Measurements from ENCODE around the gene PTCD2.
A peak's percentile ranks its signal among the peaks of the same experiment; 100 is the strongest.

PTCD2 gene, protein sequence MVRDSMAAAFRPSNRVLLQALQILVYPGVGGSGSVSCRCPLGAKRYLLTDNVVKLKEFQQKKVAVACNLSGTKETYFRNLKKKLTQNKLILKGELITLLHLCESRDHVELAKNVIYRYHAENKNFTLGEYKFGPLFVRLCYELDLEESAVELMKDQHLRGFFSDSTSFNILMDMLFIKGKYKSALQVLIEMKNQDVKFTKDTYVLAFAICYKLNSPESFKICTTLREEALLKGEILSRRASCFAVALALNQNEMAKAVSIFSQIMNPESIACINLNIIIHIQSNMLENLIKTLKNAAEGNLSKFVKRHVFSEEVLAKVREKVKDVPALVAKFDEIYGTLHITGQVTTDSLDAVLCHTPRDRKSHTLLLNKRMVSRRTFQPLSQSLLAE

DNA sequence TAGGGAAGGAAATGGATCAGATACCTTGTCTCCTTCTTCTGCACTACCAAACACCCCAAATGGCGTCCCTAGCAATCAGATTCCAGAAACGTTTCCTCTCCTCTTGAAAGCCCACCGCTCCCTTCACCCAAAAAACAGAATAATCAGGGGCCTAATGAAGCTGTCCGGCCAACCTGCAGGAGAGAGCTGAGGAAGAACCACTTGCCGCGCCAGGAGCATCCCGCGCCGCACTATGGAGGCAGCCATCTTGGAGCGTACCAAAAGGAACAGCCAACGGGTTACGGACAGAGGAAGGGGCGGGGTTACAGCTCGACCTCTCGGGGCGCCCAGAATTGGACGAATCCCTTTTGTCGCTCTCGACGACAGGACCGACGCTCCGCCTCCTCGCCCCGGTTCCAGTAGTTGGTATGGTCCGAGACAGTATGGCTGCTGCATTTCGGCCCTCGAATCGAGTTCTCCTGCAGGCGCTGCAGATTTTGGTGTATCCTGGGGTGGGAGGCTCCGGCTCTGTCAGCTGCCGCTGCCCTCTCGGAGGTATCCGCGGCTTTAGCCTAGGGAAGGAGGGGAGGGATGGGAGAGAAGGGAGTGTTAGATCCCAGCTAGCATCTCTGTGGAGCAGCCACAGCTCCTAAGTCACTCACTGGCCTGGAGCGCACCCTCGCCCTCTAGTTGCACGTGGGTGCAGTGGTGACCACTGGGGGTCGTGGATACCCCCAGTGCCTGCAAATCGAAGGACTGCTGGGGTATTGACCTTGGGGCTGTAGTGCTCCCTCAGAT is at the start of gene PTCD2, which contains the start of gene MRPS27:
Gene PTCD2 (plus strand): TSS at position 398 of the 777 bp plus-strand sequence. CDS start 10 bp downstream, at position 408.
Gene MRPS27 (minus strand): TSS at position 265 of the 777 bp plus-strand sequence. CDS start 19 bp downstream, at position 246.
- DNase-seq (ENCODE audit: low read depth, low spot score) = peak; percentile 96
- H3K27ac ChIP-seq = peak within 1 kb of the TSS; percentile 53

DNA sequence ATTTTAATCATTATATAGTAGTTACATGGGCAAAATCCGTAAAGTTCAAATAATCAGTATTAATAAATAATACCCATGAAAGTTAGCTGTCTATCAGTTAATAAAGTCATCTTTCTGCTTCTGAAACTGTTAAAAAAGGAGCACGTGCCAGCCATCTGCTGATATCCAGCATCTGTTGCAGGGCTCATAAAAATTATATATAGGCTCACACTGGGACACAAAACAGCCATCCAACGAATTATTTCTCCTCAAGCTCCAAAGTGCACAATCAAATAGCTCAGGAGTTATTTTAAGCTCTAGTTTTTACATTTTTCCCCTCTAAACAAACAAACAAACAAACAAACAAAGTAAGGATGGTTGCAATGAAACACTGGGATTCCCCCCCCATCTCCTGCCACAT is 48.5 kb upstream of the PTCD2 start:
- no peak for DNase-seq (ENCODE audit: low read depth, low spot score)
- no peak overlapping the region for H3K27ac ChIP-seq

DNA sequence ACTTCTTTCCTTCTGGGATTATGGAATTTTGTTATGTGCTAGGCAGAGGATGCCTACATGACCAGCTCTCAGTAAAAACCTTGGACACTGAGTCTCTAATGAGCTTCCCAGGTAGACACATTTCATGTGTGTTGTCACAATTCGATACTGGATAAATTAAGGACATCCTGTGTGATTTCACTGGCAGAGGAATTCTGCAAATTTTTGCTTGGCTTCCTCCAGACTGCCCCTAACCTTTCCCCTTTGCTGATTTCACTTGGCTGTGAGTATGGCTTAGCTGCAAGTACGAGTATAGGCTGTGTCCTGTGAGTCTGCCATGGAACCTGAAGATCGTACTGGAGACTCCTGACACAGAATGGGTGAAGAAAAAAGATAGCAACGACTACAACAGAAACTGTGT is 47.8 kb upstream of the PTCD2 start:
- no peak overlapping the region for H3K27ac ChIP-seq
- DNase-seq (ENCODE audit: low read depth, low spot score) = no peak

DNA sequence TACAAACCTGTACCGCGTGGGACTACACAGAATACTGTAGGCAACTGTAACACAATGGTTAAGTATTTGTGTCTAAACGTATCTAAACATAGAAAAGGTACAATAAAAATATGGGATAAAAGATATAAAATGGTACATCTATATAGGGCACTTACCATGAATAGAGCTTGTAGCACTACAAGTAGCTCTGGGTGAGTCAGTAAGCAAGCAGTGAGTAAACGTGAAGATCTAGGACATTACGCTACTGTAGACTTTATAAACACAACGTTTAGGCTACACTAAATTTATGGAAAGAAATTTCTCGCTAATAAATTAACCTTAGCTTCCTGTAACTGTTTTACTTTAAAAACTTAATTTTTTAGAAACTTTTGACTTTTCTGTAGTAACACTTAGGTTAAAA is 46.6 kb upstream of the PTCD2 start:
- DNase-seq (ENCODE audit: low read depth, low spot score) = no peak
- H3K27ac ChIP-seq = no peak overlapping the region

DNA sequence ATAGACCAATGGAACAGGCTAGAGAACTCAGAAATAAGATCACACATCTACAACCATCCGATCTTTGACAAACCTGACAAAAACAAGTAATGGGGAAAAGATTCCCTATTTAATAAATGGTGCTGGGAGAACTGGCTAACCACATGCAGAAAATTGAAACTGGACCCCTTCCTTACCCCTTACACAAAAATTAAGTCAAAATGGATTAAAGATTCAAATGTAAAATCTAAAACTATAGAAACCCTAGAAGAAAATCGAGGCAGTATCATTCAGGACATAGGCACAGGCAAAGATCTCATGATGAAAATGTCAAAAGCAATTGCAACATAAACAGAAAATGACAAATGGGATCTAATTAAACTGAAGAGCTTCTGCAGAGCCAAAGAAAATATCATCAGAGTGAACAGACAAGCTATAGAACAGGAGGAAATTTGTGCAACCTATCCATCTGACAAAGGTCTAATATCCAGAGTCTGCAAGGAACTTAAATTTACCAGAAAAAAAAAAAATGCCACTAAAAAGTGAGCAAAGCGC is 43.9 kb upstream of the PTCD2 start:
- no peak for DNase-seq (ENCODE audit: low read depth, low spot score)
- H3K27ac ChIP-seq = no peak overlapping the region

DNA sequence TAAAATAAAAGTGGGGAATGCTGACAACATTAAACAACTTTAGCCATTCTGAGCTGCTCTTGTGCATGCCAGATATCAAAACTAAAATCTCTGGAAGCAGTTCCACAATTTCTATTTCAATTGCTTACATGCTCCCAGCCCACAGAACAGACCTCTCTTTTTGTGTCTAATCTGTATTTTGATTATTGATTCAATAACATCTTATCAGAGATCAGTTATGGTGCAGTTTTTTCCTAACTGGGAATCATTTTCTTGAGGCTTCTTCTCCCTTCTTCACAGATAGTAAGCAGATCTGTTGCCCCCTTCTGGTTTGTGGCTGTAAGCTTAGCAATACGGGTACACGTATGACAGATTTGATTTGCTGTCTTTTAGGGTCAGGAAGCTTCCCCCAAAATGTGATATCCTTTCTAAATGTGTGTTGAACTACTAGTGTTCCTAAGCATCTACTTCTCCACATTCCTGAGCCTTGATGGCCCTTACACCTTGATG is 39.5 kb upstream of the PTCD2 start:
- no peak for DNase-seq (ENCODE audit: low read depth, low spot score)
- peak overlapping the region; percentile 73 for H3K27ac ChIP-seq

DNA sequence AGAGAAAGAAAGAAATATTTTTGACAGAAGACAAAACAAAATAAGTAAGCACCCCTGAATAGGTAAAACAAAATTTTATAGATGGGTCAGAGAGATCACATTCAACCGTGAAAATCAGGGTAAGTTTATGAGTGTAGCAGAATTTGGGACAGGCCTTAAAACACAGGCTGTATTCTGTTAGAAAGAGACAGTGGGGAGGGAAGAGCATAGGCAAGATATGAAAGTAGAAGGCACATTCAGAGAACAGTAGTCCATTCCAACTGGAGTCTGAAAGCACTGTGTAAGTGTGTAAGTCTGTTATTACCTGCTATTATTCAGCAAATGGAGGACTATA is 38.8 kb upstream of the PTCD2 start:
- no peak for DNase-seq (ENCODE audit: low read depth, low spot score)
- H3K27ac ChIP-seq = peak overlapping the region; percentile 73

DNA sequence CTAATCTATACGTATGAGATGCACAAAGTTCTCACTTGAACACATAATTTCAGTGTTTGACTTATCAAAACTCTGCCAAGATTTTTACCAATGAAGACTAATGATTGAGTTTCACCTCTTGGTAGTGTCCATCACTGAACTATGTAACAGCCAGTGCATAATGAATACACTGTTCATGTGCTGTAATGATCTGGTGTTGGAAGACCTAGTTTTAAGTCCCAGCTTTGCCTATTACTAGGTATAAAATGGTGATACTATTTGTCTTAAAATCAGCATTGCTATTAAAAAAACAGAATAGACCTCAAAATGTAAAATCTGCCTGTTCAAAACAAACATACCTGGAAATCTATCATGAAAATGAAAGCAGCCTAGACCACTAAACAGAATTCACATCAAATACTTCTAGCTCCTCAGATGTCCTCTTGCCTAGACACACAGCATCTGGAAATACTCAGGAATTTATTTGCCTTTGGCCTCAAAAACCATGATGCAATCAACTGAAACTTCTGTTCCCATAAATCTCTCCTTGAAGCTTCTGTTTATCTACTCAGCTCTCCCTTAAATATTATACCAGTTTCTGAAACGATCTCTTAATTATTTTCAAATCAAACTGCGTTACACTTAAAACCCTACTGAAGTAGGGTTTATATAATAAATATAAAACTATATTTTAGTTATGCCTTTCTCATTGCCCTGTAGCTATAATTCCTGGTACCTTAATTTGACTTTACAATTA is 38.2 kb upstream of the PTCD2 start:
- DNase-seq (ENCODE audit: low read depth, low spot score) = no peak
- H3K27ac ChIP-seq = peak overlapping the region; percentile 73

DNA sequence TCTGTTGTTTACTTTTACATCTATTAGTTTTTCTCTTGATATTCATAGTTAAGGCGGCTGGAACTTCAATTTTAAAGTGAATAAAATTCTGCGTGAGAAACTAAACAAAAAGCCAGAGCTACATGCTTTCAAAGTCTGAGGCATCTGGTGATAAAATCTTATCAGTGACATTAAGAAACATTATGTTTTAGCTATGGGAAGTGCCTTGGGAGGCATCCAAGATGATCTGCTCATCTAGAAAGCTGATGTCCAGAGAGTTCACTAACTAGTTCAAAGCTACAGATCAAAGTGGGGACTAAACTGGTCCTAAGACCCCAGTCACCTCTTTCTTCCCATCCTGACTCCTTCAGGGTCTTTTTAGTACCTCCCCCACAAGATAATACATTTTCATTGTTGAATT is 37.3 kb upstream of the PTCD2 start:
- peak overlapping the region; percentile 73 for H3K27ac ChIP-seq
- DNase-seq (ENCODE audit: low read depth, low spot score) = no peak

- no peak for DNase-seq (ENCODE audit: low read depth, low spot score)
- H3K27ac ChIP-seq = peak overlapping the region; percentile 73
These were observed 36.8 kb upstream of the PTCD2 start for GRCh38 chr5:72283358-72283757.

GRCh38 chr5:72284559-72285423 is 35.4 kb upstream of the PTCD2 start:
- no peak overlapping the region for H3K27ac ChIP-seq
- DNase-seq (ENCODE audit: low read depth, low spot score) = no peak

DNA sequence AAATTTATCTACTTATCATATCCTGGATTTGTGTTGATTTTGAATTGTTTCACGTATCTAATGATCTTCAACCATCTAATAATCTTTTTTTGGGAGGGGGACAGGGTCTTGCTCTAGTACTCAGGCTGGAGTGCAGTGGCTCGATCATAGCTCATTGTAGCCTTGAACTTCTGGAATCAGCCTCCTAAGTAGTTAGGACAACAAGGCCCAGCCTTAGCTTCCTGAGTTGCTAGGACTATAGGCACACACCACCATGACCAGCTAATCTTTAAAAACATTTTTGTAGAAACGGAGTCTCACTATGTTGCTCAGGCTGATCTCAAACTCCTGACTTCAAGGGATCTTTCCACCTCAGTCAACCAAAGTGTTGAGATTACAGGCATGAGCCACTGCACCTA is 34.8 kb upstream of the PTCD2 start:
- H3K27ac ChIP-seq = no peak overlapping the region
- no peak for DNase-seq (ENCODE audit: low read depth, low spot score)

- no peak for DNase-seq (ENCODE audit: low read depth, low spot score)
These were observed 33.4 kb upstream of the PTCD2 start for GRCh38 chr5:72286798-72287197.

GRCh38 chr5:72288924-72289323 is 31.2 kb upstream of the PTCD2 start:
- DNase-seq (ENCODE audit: low read depth, low spot score) = no peak
- H3K27ac ChIP-seq = no peak overlapping the region

More at GRCh38 chr5:72286798-72287197, 33.4 kb upstream of the PTCD2 start:
- H3K27ac ChIP-seq = no peak overlapping the region

- no peak for DNase-seq (ENCODE audit: low read depth, low spot score)
- H3K27ac ChIP-seq = no peak overlapping the region
These were observed 29.6 kb upstream of the PTCD2 start for GRCh38 chr5:72290356-72291133.

GRCh38 chr5:72291601-72292000 is 28.6 kb upstream of the PTCD2 start:
- H3K27ac ChIP-seq = no peak overlapping the region
- DNase-seq (ENCODE audit: low read depth, low spot score) = no peak

DNA sequence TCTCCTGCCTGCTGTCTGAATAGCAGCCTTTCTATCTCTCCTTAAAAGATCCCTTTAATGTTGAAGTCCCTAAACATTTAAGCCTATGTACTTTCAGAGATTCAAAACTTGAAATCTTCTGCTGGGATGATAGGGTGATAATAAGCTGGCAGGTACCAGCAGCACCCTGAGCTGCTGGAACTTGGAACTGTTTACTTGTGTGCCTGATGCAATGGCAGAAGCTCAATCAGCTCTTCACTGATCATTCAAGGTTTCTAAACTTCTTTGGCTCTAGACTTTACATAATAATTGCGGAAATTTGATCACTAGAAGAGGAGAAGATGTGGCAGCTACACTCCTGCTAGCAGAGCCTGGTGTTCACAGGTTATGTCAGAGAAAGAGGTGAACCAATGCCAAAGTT is 27.8 kb upstream of the PTCD2 start:
- DNase-seq (ENCODE audit: low read depth, low spot score) = no peak
- no peak overlapping the region for H3K27ac ChIP-seq

- no peak for DNase-seq (ENCODE audit: low read depth, low spot score)
- H3K27ac ChIP-seq = no peak overlapping the region
These were observed 26.6 kb upstream of the PTCD2 start for GRCh38 chr5:72293495-72294055.
